ENCODE data around the gene FKBP1A. TPM values are rescaled to one million over a fixed set of nuclear protein-coding genes. Genes with fewer than 3 reads are reported as not detected.

The FKBP1A gene
- total RNA-seq, 1 experiment from 2014 or later, result 196 TPM

GRCh38 chr20:1397710-1398109 lies 4.9 kb upstream of the FKBP1A start:
- no peak overlapping the region for H2BK15ac ChIP-seq (ENCODE audit: low read depth, low read length)

More at GRCh38 chr20:1397710-1398109, 4.9 kb upstream of the FKBP1A start:
- Histone ChIP-seq H2BK120ac (ENCODE audit: low read depth, low read length, poor library complexity, severe bottlenecking) (no peak overlapping the region), H3K23ac (ENCODE audit: insufficient read length, low read depth, low read length) (no peak overlapping the region), H3K9ac (ENCODE audit: extremely low read depth, insufficient read length, low read length) (no peak overlapping the region), H4K5ac (ENCODE audit: insufficient read length, low read depth, low read length) (no peak overlapping the region), H2AFZ (ENCODE audit: low read length) (no peak overlapping the region), H3K56ac (ENCODE audit: insufficient read length, low read depth, low read length) (no peak overlapping the region), H2BK5ac (ENCODE audit: insufficient read length, low read length) (no peak overlapping the region), H3K23me2 (ENCODE audit: insufficient read length, low read depth, low read length, poor library complexity, severe bottlenecking) (peaks cover 3% of the 10 kb centered on the region), H3K79me1 (ENCODE audit: insufficient read depth, low read depth, low read length, poor library complexity, severe bottlenecking) (no peaks in the 10 kb centered on the region), H3T11ph (ENCODE audit: low read length) (no peak overlapping the region), H3K4ac (ENCODE audit: low read depth, low read length) (no peak overlapping the region), H3K4me2 (ENCODE audit: insufficient read depth, insufficient read length, low read length) (no peak overlapping the region), H3K9me3 (ENCODE audit: control insufficient read depth, low read depth, low read length) (no peaks in the 10 kb centered on the region), H2BK20ac (ENCODE audit: low read depth, low read length, poor library complexity, severe bottlenecking) (no peak overlapping the region), H2AK5ac (ENCODE audit: insufficient read length, low read length) (no peak overlapping the region), H3K79me2 (ENCODE audit: insufficient read depth, low read length) (no peaks in the 10 kb centered on the region), H3K4me1 (ENCODE audit: insufficient read depth, low read length) (no peaks in the 10 kb centered on the region), H4K20me1 (ENCODE audit: control insufficient read depth, insufficient read depth, insufficient read length) (no peaks in the 10 kb centered on the region), H3K14ac (ENCODE audit: insufficient read depth, low read length) (no peak overlapping the region), H3K27ac (ENCODE audit: insufficient read length, low read depth, low read length) (no peak overlapping the region), H4K91ac (ENCODE audit: insufficient read length, low read depth, low read length) (no peak overlapping the region), H3K18ac (ENCODE audit: insufficient read length, low read depth, low read length) (no peak overlapping the region), H2BK12ac (ENCODE audit: insufficient read length, low read depth, low read length) (no peak overlapping the region), H3K27me3 (ENCODE audit: insufficient read depth, low read length) (no peaks in the 10 kb centered on the region; the same call in 1 of the 2 replicates), H4K8ac (replicated peaks; ENCODE audit: insufficient read length, low read depth, low read length) (no peak overlapping the region)
- TF ChIP-seq CTCF (conservative IDR thresholded peaks at IDR 0.05), result peak; percentile 43; the same call in 1 of the 3 replicates
- H3K4me1 Mint-ChIP-seq, result peaks cover 2 to 9% of the 10 kb centered on the region in 2 experiments; a peak in 3 of 4 replicates
- no CpG with 5 or more reads among the region's 4 CpGs for WGBS (ENCODE audit: extremely low coverage, insufficient read length, low lambda C conversion rate)
- no peak for DNase-seq
- H3K9me3 Mint-ChIP-seq, result no peaks in the 10 kb centered on the region; a peak in 2 of 5 replicates
- no peaks in the 10 kb centered on the region for H3K36me3 Mint-ChIP-seq (ENCODE audit: insufficient read depth in 1 of 3, low read depth in 3 of 3)
- H3K27ac Mint-ChIP-seq, result no peak overlapping the region
- H3K4me3 Mint-ChIP-seq, result no peak overlapping the region
- peaks cover 72% of the 10 kb centered on the region for H3K27me3 Mint-ChIP-seq (ENCODE audit: low read depth)

Measured in H9 (cell line).